Ovary (tissue), 9 donors: Measurements from ENCODE around the gene HSDL2. TPM values are rescaled to one million over a fixed set of nuclear protein-coding genes. Genes with fewer than 3 reads are reported as not detected.

Experiments used
- DNase-seq, 5 donors: peaks; one replicate each; pipeline ENCODE4 v3.0.0-alpha.2; 2019 to 2020
- H3K27ac ChIP-seq, 2 donors: fragments of 200-600 bp; one replicate each; pipeline versions ENCODE4 v1.5.1 to v1.8.0; 2019 to 2022
- H3K27me3 ChIP-seq: fragments of 200-600 bp; one replicate; pipeline ENCODE4 v1.8.0; 2022
- H3K36me3 ChIP-seq: fragments of 200-600 bp; sonication (generic); one replicate; pipeline ENCODE4 v1.5.1; 2019
- H3K4me1 ChIP-seq: one replicate; pipeline ENCODE4 v1.8.1; 2013; ENCODE audit warnings: mild to moderate bottlenecking, moderate library complexity; ENCODE audit not compliant: insufficient read depth
- H3K4me3 ChIP-seq: fragments of 200-600 bp; sonication (generic); one replicate; pipeline ENCODE4 v1.5.1; 2017
- H3K9me3 ChIP-seq, 2 donors: fragments of 200-600 bp in 1 of 2; sonication (generic) in 1 of 2; one replicate each; pipeline versions ENCODE4 v1.5.1 to v1.8.1; 2013 to 2019; ENCODE audit warnings: mild to moderate bottlenecking in 1 of 2, moderate library complexity in 1 of 2
- CTCF ChIP-seq, 3 donors: fragments of 450-650 bp in 2 of 3; fragments of 200-600 bp in 1 of 3; IDR thresholded peaks; one replicate each; pipeline versions ENCODE4 v1.5.1 to v1.8.0; 2016 to 2022; ENCODE audit warnings: antibody characterized with exemption in 3 of 3, mild to moderate bottlenecking in 1 of 3
- EP300 ChIP-seq: sonication (generic); formaldehyde crosslinking; IDR thresholded peaks from one replicate; pipeline ENCODE4 v1.6.1; 2017; ENCODE audit warnings: antibody characterized with exemption
- POLR2A ChIP-seq: fragments of 450-650 bp; IDR thresholded peaks from one replicate; pipeline ENCODE4 v1.6.1; 2017; ENCODE audit warnings: antibody characterized with exemption, mild to moderate bottlenecking, moderate library complexity
- WGBS, 3 donors: extraction: QIAGEN DNeasy Blood & Tissue Kit in 1 of 3; methylation state at CpG; one replicate each; pipeline versions ENCODE4 v1.1.5 to v1.1.7; 2013 to 2017; 5-methylcytosine and 5-hydroxymethylcytosine counted together
- intact Hi-C, 4 donors: fragments of 100-400 bp; cut with DNase I; formaldehyde crosslinking; loops; one replicate each; pipeline versions ENCODE4 v1.11.0 to v1.15.1; 2022 to 2023
- polyA plus RNA-seq, 2 donors: library from polyadenylated mRNA; stranded (reverse); fragments of 200-250 nt in 1 of 2; fragments of 350-450 nt in 1 of 2; fragmentation: Illumina TruSeq in 1 of 2; extraction: RNeasy Lipid Tissue Mini Kit (QIAGEN cat#74804) in 1 of 2; gene quantifications; one replicate each; pipeline ENCODE4 v1.2.3, GENCODE V29; 2013 to 2014
- total RNA-seq, 7 donors: library from RNA; depleted of rRNA in 2 of 7; stranded (reverse); fragments of >200 nt in 2 of 7; fragmentation: NEBNext Ultra II Directional in 3 of 7; extraction: Animal tissue kit (Norgen Biotek cat#: 25700) in 3 of 7; gene quantifications; one replicate each; pipeline versions ENCODE4 v1.1.0 to v1.2.4, GENCODE V29; 2016 to 2023
- donor health status: DM: no; HTN: no; CAD: no; lungs with moderate emphysema.
- donor health status: DM: no; HTN: no; CAD: no.
- donor health status: Bipolar disorder and iron deficiency.
- donor health status: DM: yes; HTN: yes; CAD: no.
- donor health status: DM: no; HTN: no; CAD: no.
- donor health status: DM: yes; HTN: yes; CAD: no.

The HSDL2 gene
- total and polyA plus RNA-seq, 9 donors, result 44.8 to 79.9 (median 66.1) TPM

GRCh38 chr9:112433499-112434392, 53.8 kb downstream of the HSDL2 start:
- H3K9me3 ChIP-seq, result no peaks in the 10 kb centered on the region

GRCh38 chr9:112434487-112434886, 54.6 kb downstream of the HSDL2 start:
- WGBS, 3 donors, result 89 to 100% (median 100%) methylated on average over 1 of the region's 1 CpG
- DNase-seq, result no peak
- intact Hi-C loops, result no loop called here
- no peaks in the 10 kb centered on the region for H3K27me3 ChIP-seq
- H3K9me3 ChIP-seq, result no peaks in the 10 kb centered on the region
- H3K4me3 ChIP-seq, result no peak overlapping the region
- H3K27ac ChIP-seq, result no peak overlapping the region
- H3K36me3 ChIP-seq, result no peaks in the 10 kb centered on the region
- TF ChIP-seq EP300, result no peak
- TF ChIP-seq CTCF (IDR thresholded peaks at IDR 0.05), result no peak
- H3K4me1 ChIP-seq, result peaks cover 1% of the 10 kb centered on the region

More at GRCh38 chr9:112433499-112434392, 53.8 kb downstream of the HSDL2 start:
- Histone ChIP-seq H3K4me1 (peaks cover 1% of the 10 kb centered on the region), H3K27me3 (no peaks in the 10 kb centered on the region), H3K27ac (no peak overlapping the region), H3K4me3 (no peak overlapping the region), H3K36me3 (no peaks in the 10 kb centered on the region)
- TF ChIP-seq EP300, result no peak
- no peak for TF ChIP-seq CTCF (IDR thresholded peaks at IDR 0.05)
- no peak for TF ChIP-seq POLR2A
- no peak for DNase-seq
- intact Hi-C loops, result no loop called here
- WGBS, 3 donors, result 80 to 81% (median 80%) methylated on average over 5 of the region's 5 CpGs

- Histone ChIP-seq H3K4me3 (no peak overlapping the region), H3K9me3 (no peaks in the 10 kb centered on the region), H3K36me3 (no peaks in the 10 kb centered on the region), H3K4me1 (peaks cover 1% of the 10 kb centered on the region), H3K27ac (no peak overlapping the region), H3K27me3 (no peaks in the 10 kb centered on the region)
- intact Hi-C loops, result no loop called here
- no peak for DNase-seq
- no peak for TF ChIP-seq CTCF (IDR thresholded peaks at IDR 0.05)
- TF ChIP-seq EP300, result no peak
- no peak for TF ChIP-seq POLR2A
- 96 to 98% (median 96%) methylated on average over 2 of the region's 2 CpGs for WGBS, 3 donors
Measured at GRCh38 chr9:112437406-112437805, 57.5 kb downstream of the HSDL2 start.

GRCh38 chr9:112439171-112439570, 59.3 kb downstream of the HSDL2 start:
- H3K4me3 ChIP-seq, result no peak overlapping the region
- peaks cover 1% of the 10 kb centered on the region for H3K4me1 ChIP-seq
- intact Hi-C loops, result no loop called here
- no peaks in the 10 kb centered on the region for H3K9me3 ChIP-seq
- no peaks in the 10 kb centered on the region for H3K27me3 ChIP-seq
- no peak for DNase-seq
- no peaks in the 10 kb centered on the region for H3K36me3 ChIP-seq
- TF ChIP-seq EP300 (no peak), CTCF (IDR thresholded peaks at IDR 0.05) (no peak), POLR2A (no peak)
- 86 to 91% (median 90%) methylated on average over 2 of the region's 2 CpGs for WGBS, 3 donors
- no peak overlapping the region for H3K27ac ChIP-seq
